Activated CD4-positive, alpha-beta memory T cell treated with anti-CD3 and anti-CD28 coated beads for 36 hours (primary cell): ENCODE measurements around the gene FGF9. TPM values are rescaled to one million over a fixed set of nuclear protein-coding genes. Genes with fewer than 3 reads are reported as not detected.

Experiments used
- CTCF ChIA-PET: fragments of 350-600 bp; sonication (Branson Sonifier 250); formaldehyde crosslinking; loops from one replicate; lab custom pipeline; 2021; ENCODE audit warnings: antibody characterized with exemption, inconsistent platforms; lab: Charles Lee
- POLR2A ChIA-PET: fragments of 350-600 bp; sonication (Branson Sonifier 250); formaldehyde crosslinking; loops from one replicate; lab custom pipeline; 2021; ENCODE audit warnings: antibody characterized with exemption; lab: Charles Lee
- DNase-seq: peaks from one replicate; pipeline ENCODE4 v3.0.0-alpha.2; 2020
- H3K27ac Mint-ChIP-seq: one replicate; pipeline ENCODE4 v1.8.0; 2021; ENCODE audit warnings: mixed read lengths
- H3K27me3 Mint-ChIP-seq: one replicate; pipeline ENCODE4 v1.8.0; 2021; ENCODE audit warnings: mixed read lengths
- H3K36me3 Mint-ChIP-seq: one replicate; pipeline ENCODE4 v1.8.0; 2021; ENCODE audit warnings: mixed read lengths
- H3K4me1 Mint-ChIP-seq: one replicate; pipeline ENCODE4 v1.8.0; 2021; ENCODE audit warnings: low read depth, mixed read lengths
- H3K4me3 Mint-ChIP-seq: one replicate; pipeline ENCODE4 v1.8.0; 2021; ENCODE audit warnings: mild to moderate bottlenecking, mixed read lengths
- H3K9me3 Mint-ChIP-seq: one replicate; pipeline ENCODE4 v1.8.0; 2021; ENCODE audit warnings: mixed read lengths
- intact Hi-C: fragments of 100-400 bp; cut with micrococcal nuclease; formaldehyde crosslinking; loops from one replicate; pipeline ENCODE4 v1.15.1; 2023
- total RNA-seq, 2 experiments: library from RNA; stranded (reverse); gene quantifications; one replicate each; pipeline ENCODE4 v1.2.3, GENCODE V29; 2021

FGF9 gene
- total RNA-seq, 2 experiments from 2014 or later = 0.07 TPM; not detected in 1

GRCh38 chr13:21723807-21724505 lies 53.1 kb downstream of the FGF9 start:
- Mint-ChIP-seq H3K27ac (no peak overlapping the region), H3K4me1 (no peaks in the 10 kb centered on the region), H3K4me3 (no peak overlapping the region), H3K36me3 (peaks cover 2% of the 10 kb centered on the region), H3K27me3 (peaks cover 25% of the 10 kb centered on the region), H3K9me3 (peaks cover 3% of the 10 kb centered on the region)
- DNase-seq = no peak
- intact Hi-C loops = no loop called here
- CTCF ChIA-PET = interaction anchor here (1.5 kb wide), 1 partner anchor 86 kb away, joined by 4 read pairs; no protein-coding TSS in a partner anchor
- POLR2A ChIA-PET = no interaction called here

DNA sequence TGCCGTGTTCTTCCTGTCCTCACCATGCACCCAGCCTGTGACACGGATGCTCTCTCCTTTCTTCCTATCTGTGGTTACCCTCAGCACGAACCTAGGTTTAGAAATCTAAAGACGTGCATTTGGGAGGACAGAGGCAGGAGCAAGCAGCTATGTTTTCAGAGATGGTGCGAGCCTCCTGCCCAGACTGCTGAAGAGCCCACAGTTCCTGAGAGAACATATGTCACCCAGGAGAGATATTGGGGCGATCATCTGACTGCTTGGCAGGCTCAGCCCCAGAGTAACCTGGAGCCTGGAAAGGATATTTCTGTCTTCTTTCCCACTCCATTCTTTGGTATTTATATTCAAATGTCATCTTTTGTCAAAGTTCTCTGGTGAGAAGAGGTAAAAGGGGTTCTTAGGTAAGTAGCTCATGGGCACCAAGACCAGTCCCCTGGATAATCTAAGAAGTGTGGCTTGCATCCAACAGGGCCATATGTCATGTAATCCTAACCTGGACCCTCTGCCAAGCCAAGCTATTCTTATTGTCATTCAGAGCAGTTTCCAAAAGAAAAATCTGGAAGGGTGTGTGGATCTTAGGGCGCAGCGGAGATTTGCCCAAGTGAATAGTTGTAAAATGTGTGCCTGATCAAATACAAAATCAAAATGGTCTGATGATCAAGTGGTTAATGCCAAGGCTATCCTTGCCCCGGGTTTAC lies 59.5 kb downstream of the FGF9 start:
- H3K27ac Mint-ChIP-seq = no peak overlapping the region
- DNase-seq = no peak
- H3K36me3 Mint-ChIP-seq = peaks cover 2% of the 10 kb centered on the region
- POLR2A ChIA-PET = no interaction called here
- H3K9me3 Mint-ChIP-seq = peaks cover 3% of the 10 kb centered on the region
- H3K4me1 Mint-ChIP-seq = no peaks in the 10 kb centered on the region
- H3K4me3 Mint-ChIP-seq = no peak overlapping the region
- intact Hi-C loops = no loop called here
- H3K27me3 Mint-ChIP-seq = no peaks in the 10 kb centered on the region
- CTCF ChIA-PET = no interaction called here

DNA sequence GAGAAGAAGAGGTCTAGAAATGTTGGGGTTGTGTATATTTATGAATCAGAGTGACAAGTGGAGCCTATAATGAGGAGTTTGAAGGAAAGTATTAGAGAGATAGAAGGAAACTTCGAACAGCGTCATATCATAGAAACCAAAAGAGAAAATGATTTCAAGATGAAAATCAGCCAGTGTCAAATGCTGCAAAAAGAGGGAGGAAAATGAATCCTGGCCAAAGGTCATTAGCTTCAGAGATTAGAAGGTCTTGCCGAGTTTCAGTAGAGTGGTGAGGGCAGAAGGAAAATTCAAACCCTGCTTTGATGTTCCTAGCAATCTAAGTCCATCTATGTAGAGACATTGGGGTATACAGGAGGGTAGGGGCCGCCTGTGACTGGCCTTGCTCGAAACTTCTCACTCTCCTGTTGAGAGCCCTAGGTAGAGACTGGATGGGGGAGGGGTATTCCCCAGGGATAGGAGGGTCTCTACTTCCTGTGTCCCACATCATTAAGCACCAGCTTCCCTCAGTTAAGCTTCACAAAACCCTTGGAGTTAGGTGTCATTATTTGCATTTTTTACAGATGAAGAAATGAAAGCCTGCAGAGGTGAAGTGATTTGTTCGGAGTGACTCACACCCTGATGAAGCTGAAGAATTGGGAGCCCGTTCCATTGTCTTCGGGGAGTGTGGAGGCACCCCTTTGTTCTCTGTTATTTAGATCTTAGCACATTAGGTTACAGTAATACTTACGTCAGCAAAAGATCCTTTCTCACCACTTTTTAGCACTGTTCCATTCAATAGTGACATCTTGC lies 62.8 kb downstream of the FGF9 start:
- CTCF ChIA-PET = no interaction called here
- POLR2A ChIA-PET = no interaction called here
- Mint-ChIP-seq H3K27me3 (peaks cover 4% of the 10 kb centered on the region), H3K4me1 (no peaks in the 10 kb centered on the region), H3K9me3 (no peaks in the 10 kb centered on the region), H3K36me3 (no peaks in the 10 kb centered on the region), H3K27ac (no peak overlapping the region), H3K4me3 (no peak overlapping the region)
- no peak for DNase-seq
- intact Hi-C loops = no loop called here

- no peak overlapping the region for H3K27ac Mint-ChIP-seq
- H3K4me3 Mint-ChIP-seq = no peak overlapping the region
- H3K27me3 Mint-ChIP-seq = peaks cover 9% of the 10 kb centered on the region
- no peak for DNase-seq
- intact Hi-C loops = no loop called here
- no peaks in the 10 kb centered on the region for H3K36me3 Mint-ChIP-seq
- CTCF ChIA-PET = interaction anchor here (0.6 kb wide), 1 partner anchor 13 kb away, joined by 4 read pairs; no protein-coding TSS in a partner anchor
- no peaks in the 10 kb centered on the region for H3K4me1 Mint-ChIP-seq
- no peaks in the 10 kb centered on the region for H3K9me3 Mint-ChIP-seq
- POLR2A ChIA-PET = no interaction called here
These were observed 64.1 kb downstream of the FGF9 start for GRCh38 chr13:21734961-21735360.

DNA sequence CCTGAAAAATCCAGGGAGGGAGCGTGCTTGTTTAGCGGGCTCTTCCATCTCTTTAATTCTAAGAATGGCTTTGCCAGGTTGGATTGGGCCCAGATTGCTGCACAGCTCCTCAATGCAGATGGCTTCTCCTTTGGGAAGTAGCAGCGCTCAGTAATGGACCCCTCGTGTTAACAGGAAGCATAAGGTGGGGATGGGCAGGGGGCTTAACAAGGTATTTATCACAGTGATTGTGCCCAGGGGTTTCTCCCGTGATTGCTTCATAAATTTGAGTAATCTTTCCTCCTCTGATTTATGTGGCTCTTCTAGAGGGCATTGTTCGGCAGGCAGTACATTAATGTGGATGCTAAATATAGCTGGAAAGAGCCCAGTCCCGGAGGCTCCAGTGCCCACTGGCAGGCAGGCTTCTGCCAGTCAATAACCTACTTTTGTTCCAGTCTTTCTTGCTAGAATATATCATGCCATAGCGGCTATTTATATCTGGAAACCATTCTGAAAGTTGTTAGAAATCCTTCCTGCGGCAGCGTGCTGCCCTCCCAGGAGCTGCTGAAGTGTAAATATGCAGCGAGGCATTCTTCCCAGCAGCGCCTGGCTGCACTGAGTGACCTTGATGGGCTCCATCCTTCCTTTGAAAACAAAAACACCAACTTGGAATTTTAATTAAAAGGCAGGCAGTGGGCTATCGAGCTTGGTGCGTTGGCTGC lies 65.0 kb downstream of the FGF9 start:
- Mint-ChIP-seq H3K4me1 (no peaks in the 10 kb centered on the region), H3K9me3 (no peaks in the 10 kb centered on the region), H3K4me3 (no peak overlapping the region), H3K27ac (no peak overlapping the region), H3K36me3 (no peaks in the 10 kb centered on the region), H3K27me3 (peaks cover 9% of the 10 kb centered on the region)
- DNase-seq = no peak
- CTCF ChIA-PET = no interaction called here
- POLR2A ChIA-PET = no interaction called here
- intact Hi-C loops = no loop called here

GRCh38 chr13:21736926-21737325 lies 66.1 kb downstream of the FGF9 start:
- intact Hi-C loops = no loop called here
- Mint-ChIP-seq H3K9me3 (no peaks in the 10 kb centered on the region), H3K27ac (no peak overlapping the region), H3K4me3 (no peak overlapping the region), H3K4me1 (no peaks in the 10 kb centered on the region), H3K36me3 (no peaks in the 10 kb centered on the region), H3K27me3 (peaks cover 9% of the 10 kb centered on the region)
- no peak for DNase-seq
- ChIA-PET POLR2A (no interaction called here), CTCF (no interaction called here)

DNA sequence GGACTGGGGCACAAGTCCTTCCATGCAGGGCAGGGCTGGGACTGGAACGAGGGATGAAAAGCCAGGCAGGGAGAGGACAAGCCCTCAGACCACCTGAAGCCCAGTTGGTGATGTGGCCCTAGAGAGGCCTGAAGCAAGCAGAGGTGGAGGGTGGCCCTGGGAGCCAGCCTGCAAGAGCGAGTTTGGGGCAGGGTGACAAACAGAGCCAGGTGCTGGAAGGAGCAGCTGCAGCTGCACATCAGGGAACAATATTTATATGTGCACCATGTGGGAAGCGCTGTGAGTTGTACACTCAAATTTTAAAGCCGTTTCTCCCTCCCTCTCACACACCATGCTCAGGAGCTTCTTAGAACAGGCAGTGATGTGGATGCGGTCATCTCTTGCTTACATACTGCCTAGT lies 67.8 kb downstream of the FGF9 start:
- Mint-ChIP-seq H3K36me3 (no peaks in the 10 kb centered on the region), H3K9me3 (no peaks in the 10 kb centered on the region), H3K4me1 (no peaks in the 10 kb centered on the region), H3K4me3 (no peak overlapping the region), H3K27me3 (peaks cover 9% of the 10 kb centered on the region), H3K27ac (no peak overlapping the region)
- CTCF ChIA-PET = no interaction called here
- intact Hi-C loops = no loop called here
- DNase-seq = no peak
- POLR2A ChIA-PET = no interaction called here

- Mint-ChIP-seq H3K36me3 (no peaks in the 10 kb centered on the region), H3K27me3 (peaks cover 9% of the 10 kb centered on the region), H3K27ac (no peak overlapping the region), H3K4me1 (no peaks in the 10 kb centered on the region), H3K9me3 (no peaks in the 10 kb centered on the region), H3K4me3 (no peak overlapping the region)
- ChIA-PET POLR2A (no interaction called here), CTCF (no interaction called here)
- DNase-seq = no peak
- intact Hi-C loops = no loop called here
These were observed 68.9 kb downstream of the FGF9 start for GRCh38 chr13:21739771-21740170.

DNA sequence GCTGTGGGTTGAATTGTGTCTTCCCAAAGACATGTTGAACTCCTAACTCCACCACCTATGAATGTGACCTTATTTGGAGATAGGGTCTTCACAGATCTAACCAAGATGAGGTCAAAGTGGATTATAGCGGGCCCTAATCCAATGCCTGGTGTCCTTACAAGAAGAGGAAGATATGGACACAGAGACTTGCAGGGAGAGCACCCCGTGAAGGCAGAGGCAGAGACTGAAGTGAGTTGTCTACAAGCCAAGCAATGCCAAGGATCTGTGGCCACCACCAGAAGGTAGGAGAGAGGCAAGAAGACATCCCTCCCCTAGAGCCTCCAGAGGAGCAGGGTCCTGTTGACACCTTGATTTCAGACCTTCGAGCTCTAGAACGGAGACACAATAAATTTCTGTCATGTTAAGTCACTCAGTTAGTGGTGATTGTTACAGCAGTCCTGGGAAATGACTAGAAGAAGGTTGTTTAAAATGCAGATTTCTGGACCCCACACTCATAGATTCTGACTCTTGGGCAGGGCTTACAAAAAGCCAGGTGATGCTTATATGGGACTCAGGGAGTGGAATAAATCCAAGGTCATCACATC lies 70.6 kb downstream of the FGF9 start:
- no peak overlapping the region for H3K4me3 Mint-ChIP-seq
- intact Hi-C loops = no loop called here
- no peaks in the 10 kb centered on the region for H3K9me3 Mint-ChIP-seq
- ChIA-PET CTCF (no interaction called here), POLR2A (no interaction called here)
- H3K4me1 Mint-ChIP-seq = no peaks in the 10 kb centered on the region
- H3K27me3 Mint-ChIP-seq = peaks cover 9% of the 10 kb centered on the region
- H3K36me3 Mint-ChIP-seq = no peaks in the 10 kb centered on the region
- H3K27ac Mint-ChIP-seq = no peak overlapping the region
- no peak for DNase-seq

DNA sequence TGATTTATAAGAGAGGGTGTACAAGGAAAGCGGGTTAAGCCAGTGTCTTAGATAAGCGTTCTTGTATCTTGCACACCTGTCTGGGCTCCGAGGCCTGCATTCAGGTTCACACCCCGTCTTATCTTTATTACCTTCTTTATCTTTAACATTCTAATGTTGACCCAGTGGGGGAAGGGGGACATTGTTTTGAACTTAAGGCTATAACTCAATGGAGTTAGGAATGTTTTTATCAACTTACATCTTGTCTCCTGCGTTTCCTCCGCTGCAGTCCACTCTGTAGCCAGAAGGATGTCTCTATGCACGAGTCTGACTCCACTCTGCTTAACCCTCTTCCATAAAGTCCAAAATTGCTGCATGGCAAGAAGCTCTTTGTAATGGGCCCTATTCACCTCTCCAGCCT lies 71.2 kb downstream of the FGF9 start:
- no peak overlapping the region for H3K27ac Mint-ChIP-seq
- DNase-seq = no peak
- ChIA-PET CTCF (no interaction called here), POLR2A (no interaction called here)
- no peak overlapping the region for H3K4me3 Mint-ChIP-seq
- no peaks in the 10 kb centered on the region for H3K36me3 Mint-ChIP-seq
- intact Hi-C loops = no loop called here
- peaks cover 9% of the 10 kb centered on the region for H3K27me3 Mint-ChIP-seq
- no peaks in the 10 kb centered on the region for H3K9me3 Mint-ChIP-seq
- H3K4me1 Mint-ChIP-seq = no peaks in the 10 kb centered on the region

DNA sequence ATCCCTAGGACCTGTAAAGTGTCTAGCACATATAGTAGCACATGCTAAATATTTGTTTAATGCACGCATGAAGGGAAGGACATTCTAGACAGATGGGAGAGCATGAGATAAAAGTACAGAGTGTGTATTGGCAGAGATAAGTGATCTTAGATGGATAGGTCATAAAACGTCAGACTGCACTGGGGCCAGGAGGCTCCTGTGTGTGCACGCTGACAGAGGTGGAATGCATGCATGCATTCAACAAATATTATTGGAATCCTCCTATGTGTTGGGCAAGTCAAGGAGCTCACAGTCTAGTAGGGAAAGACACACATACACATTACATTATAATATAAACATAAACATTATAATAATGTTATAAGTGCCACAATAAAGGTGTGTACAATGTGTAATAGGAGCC lies 73.3 kb downstream of the FGF9 start:
- ChIA-PET CTCF (no interaction called here), POLR2A (no interaction called here)
- intact Hi-C loops = no loop called here
- Mint-ChIP-seq H3K9me3 (no peaks in the 10 kb centered on the region), H3K4me3 (no peak overlapping the region), H3K36me3 (no peaks in the 10 kb centered on the region), H3K4me1 (no peaks in the 10 kb centered on the region), H3K27ac (no peak overlapping the region), H3K27me3 (peaks cover 6% of the 10 kb centered on the region)
- DNase-seq = no peak
